GM19324 (cell line): ENCODE measurements around the gene PDE4D.
"Not testable (repeated sequence)": the region's sequence is repeated elsewhere in the genome, so short reads cannot be mapped to it uniquely, and the experiment has no call there.

ENCODE experiments used
- ATAC-seq: cut with Tn5 transposase; IDR thresholded peaks from one replicate; pipeline ENCODE4 v1.9.1; 2021; ENCODE audit warnings: mild to moderate bottlenecking, moderate library complexity; ENCODE audit not compliant: unreplicated experiment, low FRiP score

Gene PDE4D

GRCh38 chr5:59071755-59072549 is 821.6 kb downstream of the PDE4D start:
- ATAC-seq = no peak

GRCh38 chr5:59069438-59070079 is 824.0 kb downstream of the PDE4D start:
- ATAC-seq = no peak

- ATAC-seq = no peak
Observed at GRCh38 chr5:59067956-59068656, 825.4 kb downstream of the PDE4D start.

- ATAC-seq = no peak
Observed at GRCh38 chr5:59066367-59067163, 827.0 kb downstream of the PDE4D start.

- ATAC-seq = no peak
Observed at GRCh38 chr5:59065554-59065953, 828.0 kb downstream of the PDE4D start.

- ATAC-seq = no peak
Observed at GRCh38 chr5:59064293-59064692, 829.2 kb downstream of the PDE4D start.

GRCh38 chr5:59062986-59063683 is 830.4 kb downstream of the PDE4D start:
- no peak for ATAC-seq

- no peak for ATAC-seq
Observed at GRCh38 chr5:59061377-59061776, 832.1 kb downstream of the PDE4D start.

- no peak for ATAC-seq
Observed at GRCh38 chr5:59058969-59059687, 834.4 kb downstream of the PDE4D start.

- ATAC-seq = no peak
Observed at GRCh38 chr5:59058237-59058636, 835.3 kb downstream of the PDE4D start.

- not testable (repeated sequence) for ATAC-seq
Observed at GRCh38 chr5:59056599-59056998, 836.9 kb downstream of the PDE4D start.

GRCh38 chr5:59055745-59056448 is 837.6 kb downstream of the PDE4D start:
- no peak for ATAC-seq

GRCh38 chr5:59054963-59055528 is 838.5 kb downstream of the PDE4D start:
- ATAC-seq = no peak

- ATAC-seq = no peak
Observed at GRCh38 chr5:59051951-59052350, 841.6 kb downstream of the PDE4D start.

- ATAC-seq = no peak
Observed at GRCh38 chr5:59049095-59049494, 844.4 kb downstream of the PDE4D start.

- ATAC-seq = no peak
Observed at GRCh38 chr5:59042201-59043055, 851.1 kb downstream of the PDE4D start.

- no peak for ATAC-seq
Observed at GRCh38 chr5:59041355-59041754, 852.2 kb downstream of the PDE4D start.

- no peak for ATAC-seq
Observed at GRCh38 chr5:59040804-59041201, 852.7 kb downstream of the PDE4D start.
